Fibroblast of skin of back (primary cell): ENCODE measurements around the gene JAZF1.
"Not testable (repeated sequence)": the region's sequence is repeated elsewhere in the genome, so short reads cannot be mapped to it uniquely, and the experiment has no call there.

Source experiments
- DNase-seq: peaks from one replicate; pipeline ENCODE4 v3.0.0-alpha.2; 2013

The JAZF1 gene

DNA sequence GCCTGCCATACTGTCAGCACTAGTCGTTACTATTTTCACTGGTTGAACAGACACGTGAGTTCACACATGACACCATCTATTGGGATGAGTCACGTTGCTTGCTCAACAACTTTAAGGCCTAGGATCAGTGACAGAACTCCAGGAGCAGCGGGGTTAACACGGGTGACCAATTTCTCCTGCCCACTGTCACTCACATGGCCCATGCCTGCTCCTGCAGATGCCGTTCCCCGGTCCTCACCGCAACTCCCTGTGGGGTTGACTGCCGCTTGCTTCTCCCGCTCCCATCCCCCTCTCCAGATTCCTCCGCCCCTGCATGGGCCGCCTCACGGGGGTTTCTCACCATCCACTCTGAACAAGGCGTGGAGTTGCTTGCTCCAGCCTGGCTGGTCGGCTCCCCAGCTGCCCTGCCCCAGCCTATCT is 312.5 kb downstream of the JAZF1 start:
- DNase-seq, result peak; percentile 52

DNA sequence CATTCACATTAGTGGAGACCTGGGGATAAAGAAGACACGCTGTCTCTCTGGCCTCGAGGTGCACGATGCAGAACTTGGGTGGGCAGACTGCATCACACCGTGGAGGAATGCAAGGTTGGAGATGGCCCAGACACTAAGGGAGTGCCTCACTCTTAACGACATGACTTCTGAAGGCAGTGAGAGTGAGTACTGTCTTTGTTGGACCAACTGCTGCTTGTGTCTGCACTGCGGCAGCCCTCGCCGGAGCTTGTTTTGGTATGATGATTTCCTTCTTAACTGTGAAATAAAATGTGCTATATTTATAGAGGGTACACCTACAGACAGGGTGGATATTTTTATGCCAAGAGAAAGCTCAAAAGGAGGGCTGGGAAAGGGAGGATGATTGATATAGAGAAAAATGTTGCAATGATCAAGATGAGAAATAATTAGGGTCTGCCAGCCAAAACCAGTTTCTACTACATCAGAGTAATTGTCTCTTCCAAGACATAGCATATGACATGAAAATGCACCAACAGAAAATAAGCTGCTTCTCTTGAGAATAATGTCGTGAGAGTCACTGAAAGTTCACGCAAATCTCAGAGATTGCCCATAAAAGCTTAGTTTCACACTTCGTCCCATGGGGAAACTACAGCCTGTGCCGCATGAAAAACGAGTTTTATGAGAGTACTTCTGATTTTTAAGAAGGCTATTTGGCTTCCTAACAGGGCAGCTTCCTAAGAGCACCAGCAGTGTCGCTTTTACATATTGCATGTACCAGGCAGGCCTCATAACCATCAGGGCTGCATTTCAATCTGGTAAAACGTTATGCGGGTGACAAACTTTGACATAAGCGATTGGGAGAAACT is 313.5 kb downstream of the JAZF1 start:
- no peak for DNase-seq

DNA sequence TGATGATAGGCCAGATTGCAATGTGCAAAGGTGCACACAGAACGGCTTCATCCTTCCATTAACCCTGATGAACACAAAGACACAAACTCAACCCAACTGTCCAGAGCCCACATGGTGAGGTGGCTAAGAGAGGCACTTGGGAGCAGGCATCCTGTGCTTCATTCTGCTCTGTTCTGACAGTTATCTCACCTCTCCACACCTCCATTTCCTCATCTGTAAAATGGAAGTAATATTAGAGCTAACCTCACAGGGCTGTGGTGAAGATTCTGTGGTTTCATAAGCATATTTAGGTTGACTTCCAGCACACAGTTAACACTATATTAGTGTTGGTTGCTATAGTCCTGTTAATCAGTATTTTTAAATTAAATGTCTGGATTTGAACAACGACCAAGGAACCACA is 314.3 kb downstream of the JAZF1 start:
- no peak for DNase-seq

DNA sequence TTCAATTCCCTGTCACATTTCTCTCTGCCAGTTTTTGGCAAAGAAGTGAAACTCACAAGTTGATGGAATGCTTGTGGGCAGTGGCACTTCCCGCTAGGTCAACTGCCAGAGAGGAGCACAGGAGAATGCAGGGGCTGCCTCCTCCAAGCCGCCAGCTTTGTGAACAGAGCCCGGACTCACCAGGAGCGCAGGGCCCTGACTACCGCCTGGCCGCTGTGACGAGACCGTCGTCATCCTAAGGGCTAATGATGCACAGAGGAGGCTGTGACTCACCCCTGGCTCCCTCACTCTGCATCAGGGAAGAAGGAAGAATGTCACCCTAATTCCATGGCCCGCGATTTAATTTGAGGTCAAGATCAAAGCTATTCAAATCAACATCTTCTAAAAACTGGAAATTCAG is 316.7 kb downstream of the JAZF1 start:
- DNase-seq, result peak; percentile 26

DNA sequence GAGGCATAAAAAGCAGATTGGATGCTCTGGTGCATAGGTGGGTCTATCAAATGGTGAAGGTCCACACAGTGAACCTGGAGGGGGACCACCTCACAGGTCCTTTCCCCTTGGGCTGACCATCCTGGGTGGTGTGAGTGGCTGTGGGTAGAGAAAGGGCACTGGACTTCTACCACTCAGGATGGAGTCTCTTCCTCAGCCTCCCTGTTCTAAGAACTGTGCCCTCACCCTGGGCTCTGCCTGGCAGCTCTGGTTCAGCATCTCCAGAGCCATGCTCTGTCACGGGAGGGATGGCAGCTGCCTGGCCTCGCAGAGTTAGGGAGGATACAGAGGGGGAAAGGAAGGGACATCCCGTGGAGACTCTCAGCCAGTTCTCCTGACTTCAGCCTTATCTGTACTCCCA is 318.8 kb downstream of the JAZF1 start:
- DNase-seq, result no peak

DNA sequence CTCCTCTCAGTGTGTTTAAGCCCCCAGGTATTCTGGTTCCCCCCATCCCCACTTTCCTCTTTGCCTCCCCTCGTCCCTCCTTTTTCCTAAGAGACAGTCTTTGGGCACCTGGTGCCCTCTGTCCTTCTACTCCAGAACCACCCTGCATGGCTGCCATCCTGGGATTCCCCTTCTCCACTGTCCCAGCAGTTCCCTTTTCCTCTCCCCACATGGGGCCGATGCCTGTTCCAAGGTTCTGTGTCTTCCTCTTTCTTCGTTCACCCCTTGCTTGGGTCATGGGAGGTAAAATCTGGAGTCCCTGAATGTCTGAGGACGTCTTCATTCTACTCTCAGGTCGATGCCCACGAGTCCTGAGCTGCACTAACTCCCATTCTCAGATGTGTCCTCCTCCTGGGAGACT is 319.8 kb downstream of the JAZF1 start:
- DNase-seq, result no peak

DNA sequence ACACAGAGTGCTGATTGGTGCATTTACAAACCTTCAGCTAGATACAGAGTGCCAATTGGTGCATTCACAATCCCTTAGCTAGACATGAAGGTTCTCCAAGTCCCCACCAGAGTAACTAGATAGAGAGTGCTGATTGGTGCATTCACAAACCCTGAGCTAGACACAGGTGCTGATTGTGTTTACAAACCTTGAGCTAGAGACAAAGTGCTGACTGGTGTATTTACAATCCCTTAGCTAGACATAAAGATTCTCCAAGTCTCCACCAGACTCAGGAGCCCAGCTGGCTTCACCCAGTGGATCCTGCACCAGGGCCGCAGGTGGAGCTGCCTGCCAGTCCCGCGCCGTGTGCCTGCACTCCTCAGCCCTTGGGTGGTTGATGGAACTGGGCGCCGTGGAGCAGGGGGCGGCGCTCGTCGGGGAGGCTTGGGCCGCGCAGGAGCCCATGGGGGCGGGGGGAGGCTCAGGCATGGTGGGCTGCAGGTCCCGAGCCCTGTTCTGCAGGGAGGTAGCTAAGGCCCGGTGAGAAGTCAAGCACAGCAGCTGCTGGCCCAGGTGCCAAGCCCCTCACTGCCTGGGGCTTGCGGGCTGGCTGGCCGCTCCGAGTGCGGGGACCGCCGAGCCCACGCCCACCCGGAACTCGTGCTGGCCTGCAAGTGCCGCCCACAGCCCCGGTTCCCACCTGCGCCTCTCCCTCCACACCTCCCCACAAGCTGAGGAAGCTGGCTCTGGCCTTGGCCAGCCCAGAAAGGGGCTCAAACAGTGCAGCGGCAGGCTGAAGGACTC is 323.7 kb downstream of the JAZF1 start:
- DNase-seq, result not testable (repeated sequence)

DNA sequence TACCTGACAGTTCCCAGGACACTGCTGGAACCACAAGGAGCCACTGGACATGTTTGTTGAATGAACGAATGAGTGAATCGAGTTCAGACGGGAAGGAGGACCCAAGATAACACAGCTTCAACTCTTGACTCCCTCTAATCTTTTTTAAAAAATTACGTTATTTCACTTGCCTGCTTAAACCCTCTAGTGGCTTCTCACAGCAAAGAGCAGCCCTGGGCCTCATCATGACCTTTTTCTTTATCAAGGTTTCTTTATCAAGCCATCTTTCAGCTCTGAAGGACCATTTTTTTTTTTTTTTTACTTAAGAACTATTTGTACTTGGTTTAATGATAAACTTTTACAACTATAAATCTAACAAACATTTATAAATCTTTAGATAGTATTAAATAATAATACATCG is 330.1 kb downstream of the JAZF1 start:
- DNase-seq, result no peak

DNA sequence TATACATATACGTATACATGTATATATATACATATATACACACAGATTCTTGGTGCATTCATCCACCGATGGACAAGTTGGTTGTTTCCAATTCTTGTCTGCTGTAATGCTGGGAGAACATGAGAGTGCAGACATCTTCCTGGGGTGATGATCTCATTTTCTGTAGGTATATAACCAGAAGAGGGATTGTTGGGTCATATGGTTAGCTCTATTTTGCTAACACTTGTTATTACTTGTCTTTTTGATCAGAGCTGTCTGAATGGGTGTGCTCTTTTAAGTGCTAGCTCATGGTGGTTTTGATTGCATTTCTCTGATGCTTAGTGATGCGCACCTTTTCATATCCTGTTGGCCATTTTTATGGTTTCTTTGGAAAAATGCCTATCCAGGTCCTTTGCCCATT is 334.2 kb downstream of the JAZF1 start:
- DNase-seq, result no peak

DNA sequence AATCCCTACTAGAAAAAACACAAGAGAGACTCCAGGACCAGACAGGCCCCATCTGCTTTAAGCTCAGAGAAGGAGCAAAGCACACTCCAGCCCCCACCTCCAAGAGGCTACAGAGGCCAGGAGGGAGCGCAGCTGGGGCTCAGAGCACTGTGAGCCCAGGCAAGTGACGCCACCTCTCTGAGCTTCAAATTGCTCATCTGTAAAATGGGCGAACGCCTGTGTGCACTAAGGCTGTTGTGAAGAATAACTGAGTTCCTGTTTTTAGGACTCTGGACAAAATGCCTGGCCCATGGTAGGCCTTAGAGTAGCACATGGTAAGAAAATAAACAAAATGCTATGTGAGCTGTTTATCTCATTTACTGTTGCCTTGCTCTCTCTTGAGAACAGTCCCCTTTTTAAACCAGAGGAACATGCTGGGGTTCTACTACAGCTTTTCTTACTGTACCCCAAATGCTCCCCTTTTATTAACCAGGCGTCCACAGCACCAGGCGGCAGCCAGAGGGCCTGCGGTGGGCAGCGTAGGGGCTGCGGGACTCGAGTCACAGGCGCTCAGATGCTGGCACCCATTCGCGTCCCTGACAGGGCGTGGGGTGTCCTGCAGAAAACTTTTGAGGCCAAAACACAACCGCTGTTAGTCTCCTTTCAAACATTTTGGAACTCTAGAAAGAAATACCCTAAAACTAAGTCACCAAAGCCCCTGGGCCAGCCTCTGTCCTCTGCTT is 336.9 kb downstream of the JAZF1 start:
- DNase-seq, result no peak

DNA sequence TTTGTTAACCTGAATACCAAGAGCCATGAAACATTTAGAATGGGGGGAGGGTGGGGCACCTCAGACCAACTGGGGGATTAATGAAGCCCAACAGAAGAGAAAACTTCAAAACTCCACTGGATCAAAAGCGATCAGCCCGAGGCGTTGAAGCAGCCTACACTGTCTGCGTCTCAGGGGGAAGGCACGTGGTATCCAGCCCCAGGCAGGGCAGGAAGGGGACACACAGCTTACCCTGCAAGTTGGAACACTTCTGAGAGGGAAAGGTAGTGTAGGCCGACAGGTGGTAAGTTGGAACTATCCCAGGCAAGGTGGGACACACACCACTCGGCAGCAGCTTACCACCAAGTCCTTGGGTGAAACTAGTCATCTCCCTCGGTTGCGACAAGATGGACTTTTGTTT is 337.7 kb downstream of the JAZF1 start:
- peak; percentile 4 for DNase-seq

DNA sequence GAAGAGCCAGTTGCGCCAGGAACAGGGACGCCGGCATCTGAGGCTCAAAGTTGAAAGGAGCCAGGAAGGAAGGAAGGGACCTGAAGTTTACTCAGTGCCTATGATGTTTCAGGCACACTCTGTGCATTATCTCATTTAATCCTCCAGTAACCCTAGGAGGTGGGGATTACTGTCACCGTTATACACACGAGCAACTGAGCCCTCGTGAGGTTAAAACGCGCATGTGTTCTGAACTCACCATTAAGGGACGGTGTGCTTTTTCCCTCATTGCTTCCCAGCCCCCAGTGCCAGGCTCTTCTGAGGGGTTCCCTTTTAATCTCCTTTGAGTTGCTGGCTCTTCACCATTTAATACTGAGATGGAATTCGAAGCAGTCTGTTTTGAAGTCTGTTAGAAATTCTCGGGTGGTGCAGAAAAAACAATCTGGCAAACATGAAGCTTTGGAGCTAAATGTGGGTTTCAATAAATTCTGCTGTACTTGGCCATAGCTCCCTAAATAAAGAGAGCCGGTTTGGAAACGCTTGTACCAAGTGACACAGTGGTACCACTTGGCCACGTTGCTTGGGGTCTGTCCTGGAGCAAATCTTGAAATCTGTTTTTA is 338.4 kb downstream of the JAZF1 start:
- peak; percentile 21 for DNase-seq

DNA sequence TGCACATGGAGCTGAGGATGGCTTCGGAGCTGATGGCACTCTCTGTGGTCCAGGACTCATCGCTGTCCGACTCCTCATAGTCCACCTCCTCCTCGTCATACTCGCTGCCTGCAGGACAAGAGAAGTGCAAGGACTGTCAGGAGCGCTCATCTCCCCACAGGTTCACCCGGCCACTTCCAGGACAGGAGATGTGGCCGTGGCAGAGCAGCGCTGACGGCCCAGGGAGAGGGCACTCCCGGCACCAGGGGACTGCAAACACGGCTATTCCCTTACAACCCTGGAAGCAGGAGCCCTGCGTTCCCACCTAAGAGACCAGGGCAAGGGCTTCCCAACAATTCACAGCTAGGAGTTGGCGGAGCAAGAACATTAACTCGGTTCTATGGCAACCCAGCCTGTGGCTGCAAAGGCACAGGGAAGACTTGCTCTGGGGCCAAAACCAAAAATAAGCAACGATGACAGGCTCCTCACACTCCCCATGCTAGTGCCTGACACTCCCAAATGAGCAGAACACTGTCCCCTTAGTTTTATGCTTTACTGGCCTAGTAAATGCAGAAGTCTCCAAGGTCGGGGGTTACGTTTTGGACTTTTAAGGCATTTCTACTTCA is 339.7 kb downstream of the JAZF1 start:
- DNase-seq, result no peak

DNA sequence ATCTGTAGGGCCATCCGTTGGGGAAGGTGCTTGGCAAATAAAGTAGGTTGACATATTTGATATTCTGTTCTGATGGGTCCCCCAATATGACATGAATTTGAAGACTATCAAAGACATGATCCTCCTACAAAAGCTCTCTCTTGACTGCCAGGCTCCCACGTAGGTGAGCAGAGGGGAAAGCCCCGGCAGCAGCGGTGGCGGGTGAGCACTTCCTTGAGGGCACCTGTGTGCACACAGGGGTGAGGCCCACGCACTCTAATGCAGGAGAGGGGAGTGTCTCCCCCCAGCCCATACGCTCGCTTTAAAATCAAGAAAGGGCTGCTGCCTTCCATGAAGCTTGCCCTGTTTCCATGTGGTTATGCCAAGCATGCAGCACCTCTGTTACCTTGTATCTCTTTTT is 340.3 kb downstream of the JAZF1 start:
- no peak for DNase-seq

DNA sequence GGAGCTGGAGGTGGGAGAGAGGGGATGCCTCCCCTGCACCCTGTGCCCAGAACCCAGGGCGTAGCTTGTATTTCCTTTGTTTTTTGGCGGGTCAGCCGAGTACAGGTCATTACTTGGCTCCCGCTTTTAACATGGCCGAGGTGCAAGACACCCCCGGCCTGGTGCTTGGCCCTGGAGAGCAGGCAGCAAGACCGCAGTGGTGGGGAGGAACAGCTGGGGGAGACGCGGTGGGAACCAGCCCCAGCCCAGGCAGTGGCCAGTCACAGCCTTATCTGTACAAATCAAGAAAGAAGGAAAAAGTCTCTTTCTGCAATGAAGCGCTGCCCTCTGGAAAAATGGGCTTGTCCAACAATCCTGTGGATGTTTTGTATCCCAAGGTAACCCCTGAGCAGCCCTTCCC is 341.5 kb downstream of the JAZF1 start:
- DNase-seq, result no peak

DNA sequence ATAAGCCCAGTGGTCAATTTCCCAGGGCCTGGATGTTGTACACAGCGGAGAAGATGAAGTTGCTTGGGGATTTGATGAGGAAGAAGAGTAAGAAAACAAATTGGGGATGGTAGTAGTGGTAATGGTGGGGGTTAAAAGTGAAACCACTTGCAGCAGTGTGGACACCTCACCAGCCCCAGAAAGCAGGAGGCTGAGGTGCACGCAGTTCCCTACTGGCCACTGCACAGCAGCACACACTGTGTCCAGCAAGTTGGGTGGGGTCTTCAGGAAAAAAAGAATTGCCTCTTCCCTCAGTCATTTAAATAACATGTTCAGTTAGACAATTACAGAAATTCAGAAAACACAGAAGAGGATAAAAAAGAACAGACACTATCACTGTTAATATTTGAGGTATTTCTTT is 344.1 kb downstream of the JAZF1 start:
- DNase-seq, result no peak

DNA sequence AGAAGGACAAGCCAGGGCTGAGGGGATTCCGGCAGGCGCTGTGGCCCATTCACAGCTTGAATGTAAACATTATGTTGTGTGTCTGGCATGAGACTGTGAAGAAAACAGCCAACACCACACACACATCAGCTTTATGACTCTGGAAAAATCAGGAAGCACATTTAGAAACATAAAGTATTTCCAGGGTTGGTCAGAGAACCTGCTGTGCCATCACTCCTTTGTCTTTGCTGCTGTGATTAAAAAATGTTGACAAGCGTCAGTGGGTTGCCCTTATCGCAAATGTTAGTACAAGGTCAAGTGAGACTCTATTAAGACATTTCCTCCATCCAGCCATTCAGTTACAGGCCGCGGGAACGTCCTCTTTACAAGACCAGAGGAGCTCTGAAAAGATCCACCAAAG is 345.2 kb downstream of the JAZF1 start:
- DNase-seq, result no peak

DNA sequence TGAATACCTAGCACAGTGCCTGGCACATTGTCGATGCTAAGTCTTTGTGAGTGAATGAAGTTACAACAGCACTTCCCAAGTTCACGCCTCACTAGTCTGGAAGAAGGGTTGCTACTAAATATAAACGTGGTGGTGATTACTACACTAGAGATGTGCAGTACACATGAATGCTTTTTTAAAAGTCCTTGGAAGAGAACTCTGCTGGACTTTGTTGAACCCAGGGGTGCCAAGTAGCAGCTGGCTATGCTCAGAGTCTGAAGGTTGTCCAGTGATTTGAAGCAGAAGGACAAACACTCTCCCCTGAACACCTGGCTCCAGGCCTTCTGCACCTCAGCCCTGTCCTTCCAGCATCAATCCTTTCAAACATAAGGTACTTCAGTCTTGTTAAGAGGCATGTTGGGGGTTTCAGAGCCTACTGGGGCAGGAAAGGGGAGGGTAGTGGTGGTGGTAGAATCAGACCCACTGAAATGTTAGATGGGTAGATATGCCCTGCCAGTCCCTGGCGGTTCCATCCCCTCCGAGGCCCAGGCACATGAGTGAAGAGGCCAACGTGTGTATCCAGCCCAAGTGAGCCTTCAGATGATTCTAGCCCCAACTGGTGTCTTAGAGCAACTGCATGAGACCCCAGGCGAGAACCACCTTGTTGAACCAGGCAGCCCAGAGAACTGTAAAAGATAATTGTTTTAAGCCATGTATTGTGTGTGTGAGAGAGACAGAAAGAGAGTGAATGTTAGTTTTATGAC is 346.2 kb downstream of the JAZF1 start:
- no peak for DNase-seq

DNA sequence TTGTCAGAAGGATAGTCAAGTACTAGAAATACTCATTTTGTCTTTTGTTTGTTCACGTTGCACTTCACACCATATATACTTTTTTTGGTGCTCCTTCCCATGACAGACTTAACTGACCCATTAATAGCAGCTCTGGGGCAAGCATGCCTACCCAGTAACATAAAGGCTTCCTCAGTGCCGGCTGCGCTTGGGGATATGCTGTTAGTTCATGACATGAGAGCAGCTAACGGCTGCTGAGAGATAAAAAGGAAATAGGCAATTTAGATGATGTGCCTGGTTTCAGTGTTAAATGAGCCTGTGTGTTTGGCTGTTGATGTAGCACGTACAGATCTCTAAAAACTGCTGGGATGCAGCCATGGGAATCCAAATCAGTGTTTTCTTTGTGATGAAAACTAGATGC is 354.2 kb downstream of the JAZF1 start:
- no peak for DNase-seq

DNA sequence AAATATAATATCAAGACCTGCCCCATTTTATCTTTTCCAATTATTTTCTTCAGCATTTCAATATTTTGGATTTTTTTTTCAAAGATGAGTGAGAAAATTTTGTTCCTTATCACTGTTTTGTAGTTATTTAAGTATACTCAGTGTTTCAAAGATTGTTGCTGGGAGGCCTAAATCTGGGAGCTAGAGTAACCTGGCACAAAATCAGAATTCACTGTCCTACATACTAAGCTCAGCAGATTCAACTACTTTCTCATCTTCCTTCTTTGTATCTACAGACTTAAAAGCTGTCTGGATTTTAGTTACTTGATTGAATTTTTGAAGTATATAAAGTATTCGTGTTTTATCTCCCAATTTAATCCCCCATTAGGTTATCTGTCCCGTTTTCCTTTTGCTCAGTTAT is 354.7 kb downstream of the JAZF1 start:
- no peak for DNase-seq

DNA sequence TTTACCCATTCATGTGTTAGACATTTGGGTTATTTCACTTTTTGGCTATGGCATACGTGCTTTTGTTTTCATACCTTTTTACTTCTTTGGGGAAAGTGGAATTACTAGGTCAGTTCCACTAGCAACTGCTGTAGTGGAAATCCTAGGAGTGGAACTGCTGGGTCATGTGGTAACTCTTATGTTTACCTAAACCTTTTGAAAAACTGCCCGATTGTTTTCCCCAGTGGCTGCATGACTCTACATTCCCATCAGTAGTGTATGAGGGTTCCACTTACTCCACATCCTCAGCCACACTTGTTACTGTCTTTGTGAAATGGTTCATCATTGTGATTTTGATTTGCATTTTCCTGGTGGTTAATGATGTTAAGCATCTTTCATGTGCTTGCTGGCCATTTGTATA is 358.4 kb downstream of the JAZF1 start:
- DNase-seq, result no peak

DNA sequence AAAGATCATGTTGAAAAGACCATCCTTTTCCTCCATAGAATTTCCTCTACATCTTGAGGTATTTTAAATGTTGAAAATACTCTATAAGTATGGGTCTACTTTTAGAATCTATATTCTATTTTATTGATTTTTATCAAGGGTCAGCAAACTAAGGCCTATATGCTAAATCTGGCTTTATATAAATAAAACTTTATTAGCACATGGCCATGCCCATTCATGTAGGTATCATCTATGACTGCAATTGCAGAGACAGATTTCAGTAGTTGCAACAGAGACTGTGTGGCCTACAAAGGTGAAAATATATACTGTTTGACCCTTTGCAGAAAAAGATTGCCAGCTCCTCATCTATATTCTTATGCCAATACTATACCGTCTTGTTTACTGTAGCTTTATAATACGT is 367.9 kb downstream of the JAZF1 start:
- DNase-seq, result no peak
